ENCODE measurements around the gene IL3RA.

DNA sequence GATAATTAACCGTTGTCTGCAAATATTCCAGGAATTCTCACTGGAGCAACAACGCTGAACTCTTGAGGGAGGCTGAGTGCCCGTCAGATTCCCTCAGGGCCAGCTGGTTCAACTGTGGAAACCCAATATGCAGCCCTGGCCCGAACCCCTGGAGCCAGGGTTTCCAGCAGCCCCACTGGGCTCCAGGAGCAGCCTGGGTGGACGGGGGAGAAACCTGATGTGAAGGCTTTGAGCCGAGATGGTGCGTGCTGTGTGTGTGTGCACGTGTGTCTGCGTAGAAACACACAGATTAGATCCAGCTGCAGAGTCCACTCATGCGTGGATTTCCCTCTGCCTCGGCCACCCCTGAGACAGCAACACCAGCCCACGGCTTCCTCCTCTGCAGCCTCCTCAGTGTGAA is 74.7 kb downstream of the IL3RA start:
- TF ChIP-seq GATA3 (IDR thresholded peaks at IDR 0.05; ENCODE audit: low read depth, low read length), result no peak
- no peak for TF ChIP-seq GATA2 (IDR thresholded peaks at IDR 0.05; ENCODE audit: low read depth, low read length)
